HG03095 (cell line): ENCODE results near the gene ZNF366.

Experiments used
- ATAC-seq: cut with Tn5 transposase; IDR thresholded peaks from one replicate; pipeline ENCODE4 v1.9.1; 2021; ENCODE audit warnings: moderate library complexity; ENCODE audit not compliant: unreplicated experiment

ZNF366 gene

GRCh38 chr5:72441862-72442540 lies 65.2 kb downstream of the ZNF366 start:
- no peak for ATAC-seq

GRCh38 chr5:72441094-72441723 lies 66.0 kb downstream of the ZNF366 start:
- no peak for ATAC-seq

- ATAC-seq: no peak
These were observed 67.0 kb downstream of the ZNF366 start for GRCh38 chr5:72440207-72440638.

DNA sequence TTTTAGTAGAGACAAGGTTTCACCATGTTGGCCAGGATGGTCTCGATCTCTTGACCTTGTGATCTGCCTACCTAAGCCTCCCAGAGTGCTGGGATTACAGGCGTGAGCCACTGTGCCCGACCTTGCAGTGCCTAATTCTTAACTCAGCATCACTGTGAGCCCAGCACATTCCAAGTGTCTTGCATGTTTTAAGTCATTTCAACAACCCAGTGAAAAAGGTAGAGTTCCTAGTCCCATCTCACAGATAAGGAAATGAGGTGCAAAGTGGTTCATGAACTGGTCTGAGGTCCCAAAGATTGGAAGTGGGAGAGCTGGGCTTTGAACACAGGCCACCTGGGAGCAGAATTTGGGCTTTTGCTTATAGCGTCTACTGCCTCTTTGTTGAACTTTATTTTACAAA lies 68.0 kb downstream of the ZNF366 start:
- no peak for ATAC-seq

DNA sequence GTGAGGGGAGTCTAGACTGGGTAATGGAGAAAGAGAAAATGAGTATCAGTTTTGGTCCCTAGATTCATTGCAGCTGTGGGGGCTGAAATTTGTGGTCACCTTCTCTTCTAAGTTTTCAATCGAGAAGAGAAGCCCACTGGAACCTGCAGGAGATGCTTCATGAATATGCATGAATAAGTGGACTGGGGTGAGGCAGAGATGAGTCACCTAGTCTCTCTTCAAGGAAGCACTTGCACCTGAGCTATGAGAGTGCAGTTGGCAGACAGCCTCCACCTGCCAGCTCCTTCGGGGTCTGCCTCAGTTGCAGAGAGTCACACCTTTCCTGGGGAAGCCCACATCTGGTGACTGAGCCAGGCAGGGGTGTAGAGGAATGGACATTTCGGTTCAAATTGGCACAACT lies 69.1 kb downstream of the ZNF366 start:
- no peak for ATAC-seq

- ATAC-seq: no peak
These were observed 70.3 kb downstream of the ZNF366 start for GRCh38 chr5:72436796-72437471.

GRCh38 chr5:72434781-72435437 lies 72.3 kb downstream of the ZNF366 start:
- no peak for ATAC-seq

GRCh38 chr5:72434056-72434780 lies 73.0 kb downstream of the ZNF366 start:
- no peak for ATAC-seq

- ATAC-seq: no peak
These were observed 73.7 kb downstream of the ZNF366 start for GRCh38 chr5:72433522-72433921.

DNA sequence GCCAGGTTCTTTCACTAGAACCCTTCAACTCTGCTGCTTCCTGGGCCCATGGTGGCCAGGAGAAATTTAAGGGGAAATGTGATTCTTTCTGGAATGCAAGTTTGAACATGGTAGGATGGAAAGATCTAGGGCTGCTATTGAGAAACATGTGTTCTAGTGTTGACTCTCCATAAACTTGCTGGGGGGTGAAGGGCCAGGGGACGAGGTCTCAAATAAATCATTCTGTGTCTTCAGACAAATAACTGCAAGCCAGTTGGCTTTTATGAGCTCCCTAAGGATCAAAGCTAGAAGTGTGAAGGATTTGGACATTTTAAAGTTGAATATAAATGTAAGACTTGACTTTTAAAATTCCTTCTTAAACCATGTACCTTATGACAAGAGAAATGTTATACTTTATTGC lies 78.5 kb downstream of the ZNF366 start:
- no peak for ATAC-seq

DNA sequence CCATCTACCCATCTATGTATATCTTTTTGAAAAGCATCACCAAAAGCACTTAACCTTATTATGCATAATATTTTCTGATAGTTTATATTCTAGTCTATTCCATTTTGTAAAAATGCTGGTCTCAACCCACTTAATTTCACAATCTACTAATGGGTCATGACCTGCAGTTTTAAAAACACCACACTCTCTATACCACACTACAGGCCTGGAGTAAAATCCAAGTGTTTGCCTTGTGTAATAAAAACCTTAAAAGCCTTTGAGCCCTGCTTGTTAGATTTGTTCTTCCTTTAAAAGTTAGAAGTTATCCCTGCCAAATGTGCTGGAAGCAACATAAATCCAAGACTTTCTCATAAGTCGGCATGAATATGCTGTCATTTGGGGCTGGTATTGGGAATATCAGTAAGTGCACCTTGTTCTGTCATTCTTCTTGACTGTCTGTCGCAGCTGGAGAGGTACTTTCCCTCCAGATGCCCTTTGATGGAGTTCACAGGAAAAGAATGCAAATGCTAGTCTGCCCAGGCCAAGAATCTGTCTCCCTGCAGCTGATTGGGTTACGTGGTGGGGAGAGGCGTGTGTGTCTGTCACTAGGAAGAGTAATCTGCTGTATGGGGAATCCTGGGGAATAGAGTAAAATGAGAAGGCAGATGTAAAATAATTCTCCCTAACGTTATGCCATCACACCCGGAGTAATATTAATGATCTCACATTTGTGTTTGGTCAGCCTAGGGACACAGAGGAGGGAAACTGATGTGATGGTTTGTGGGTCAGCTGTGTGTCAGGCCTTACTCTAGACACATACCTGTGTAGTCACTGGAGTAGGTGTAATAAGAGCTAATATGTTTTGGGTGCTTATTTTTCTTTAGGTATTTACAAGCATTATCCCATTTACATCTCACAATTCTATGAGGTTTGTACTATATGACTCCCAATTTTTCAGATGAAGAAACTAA lies 79.4 kb downstream of the ZNF366 start:
- no peak for ATAC-seq

GRCh38 chr5:72427016-72427415 lies 80.2 kb downstream of the ZNF366 start:
- ATAC-seq: no peak

DNA sequence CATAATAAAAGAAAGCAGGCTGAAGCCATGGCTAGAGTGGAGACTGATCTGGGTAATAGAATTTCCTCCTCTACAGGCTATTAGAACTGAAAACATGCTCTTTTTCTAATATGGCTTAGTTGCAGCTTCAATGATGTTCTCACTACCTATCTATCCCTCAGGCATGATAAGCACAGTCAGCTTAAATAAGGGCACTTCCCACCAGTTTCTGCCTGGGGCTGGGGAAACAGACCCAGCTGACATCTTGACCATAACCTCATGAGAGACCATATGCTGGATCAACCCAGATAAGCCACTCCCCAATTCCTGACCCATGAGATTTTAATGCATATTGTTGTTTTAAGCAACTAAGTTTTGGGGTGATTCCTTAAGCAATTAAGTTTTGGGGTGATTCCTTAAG lies 81.2 kb downstream of the ZNF366 start:
- ATAC-seq: no peak

DNA sequence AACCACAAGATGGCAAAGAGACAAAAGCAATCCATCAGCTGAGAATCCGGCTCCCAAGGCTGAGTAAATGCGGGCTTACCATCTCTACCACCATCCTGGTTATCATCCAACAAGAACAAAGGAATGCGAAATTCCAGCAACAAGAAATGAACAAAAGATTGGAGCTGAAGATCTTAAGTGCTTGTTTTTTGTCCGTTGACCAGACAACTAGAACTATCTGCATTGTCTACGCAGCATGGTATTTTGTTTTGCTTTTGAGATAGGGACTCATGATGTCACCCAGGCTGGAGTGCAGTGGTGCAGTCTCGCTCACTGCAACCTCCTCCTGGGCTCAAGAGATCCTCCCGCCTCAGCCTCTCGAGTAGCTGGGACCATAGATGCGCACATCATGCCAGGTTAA lies 88.9 kb downstream of the ZNF366 start:
- ATAC-seq: no peak

DNA sequence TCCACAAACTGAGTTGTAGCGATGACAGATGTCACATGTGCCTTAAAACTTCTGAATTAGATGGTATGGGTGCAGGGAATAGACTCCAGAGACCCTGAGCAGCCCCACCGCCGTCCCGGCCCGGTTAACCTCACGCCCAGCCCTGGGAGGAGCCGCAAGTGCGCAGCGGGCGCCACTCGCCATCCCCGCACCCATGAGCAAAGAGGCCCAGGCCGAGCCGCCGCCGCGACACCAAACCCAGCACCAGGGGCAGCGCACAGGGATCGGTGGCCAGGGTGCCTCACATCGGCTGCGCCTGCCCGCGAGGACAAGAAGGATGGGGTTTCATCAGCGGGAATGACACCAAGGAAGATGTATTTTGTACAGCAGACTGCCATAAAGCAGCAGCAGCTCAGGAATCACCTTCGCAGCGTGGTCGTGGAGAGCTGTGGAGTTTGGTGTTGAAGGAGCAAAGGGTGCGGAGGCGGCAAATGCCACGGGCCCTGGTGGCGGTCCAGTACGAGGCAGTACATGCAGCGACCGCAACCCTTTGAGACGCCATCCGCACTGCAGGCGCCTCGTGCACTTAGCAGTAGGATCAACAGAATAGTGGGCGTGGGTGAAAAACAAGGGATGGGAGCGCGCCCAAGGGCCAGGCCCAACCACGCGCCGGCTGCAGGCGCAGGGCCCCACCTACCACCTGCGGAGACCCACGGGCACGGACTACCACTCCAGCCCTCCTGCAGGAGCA lies 89.7 kb downstream of the ZNF366 start:
- ATAC-seq: no peak

- no peak for ATAC-seq
These were observed 91.4 kb downstream of the ZNF366 start for GRCh38 chr5:72415616-72416325.

- no peak for ATAC-seq
These were observed 94.7 kb downstream of the ZNF366 start for GRCh38 chr5:72412283-72413055.
